Stimulated activated CD4-positive, alpha-beta T cell treated with anti-CD3 and anti-CD28 coated beads, Interleukin-4, amount 100 ng/mL, for 24 hours (primary cell): ENCODE measurements around the gene TCF7L2.
A peak's percentile ranks its signal among the peaks of the same experiment; 100 is the strongest.

Experiments used
- DNase-seq: peaks from one replicate; pipeline ENCODE4 v3.0.0-alpha.2; 2020

Gene TCF7L2

GRCh38 chr10:112949875-112950507, at the start of gene TCF7L2:
TSS of gene TCF7L2 (plus strand) at chr10:112950247. CDS start at chr10:112950757, 510 bp downstream.
- DNase-seq, result peak; percentile 41

GRCh38 chr10:112902730-112903129, 47.3 kb upstream of the TCF7L2 start:
- DNase-seq, result no peak

- DNase-seq, result no peak
Measured at GRCh38 chr10:112904000-112904399, 46.0 kb upstream of the TCF7L2 start.

- DNase-seq, result no peak
Measured at GRCh38 chr10:112906945-112907344, 43.1 kb upstream of the TCF7L2 start.

- no peak for DNase-seq
Measured at GRCh38 chr10:112907893-112908292, 42.2 kb upstream of the TCF7L2 start.

- no peak for DNase-seq
Measured at GRCh38 chr10:112911206-112911605, 38.8 kb upstream of the TCF7L2 start.

- DNase-seq, result no peak
Measured at GRCh38 chr10:112912410-112912928, 37.6 kb upstream of the TCF7L2 start.

GRCh38 chr10:112913255-112913654, 36.8 kb upstream of the TCF7L2 start:
- no peak for DNase-seq

GRCh38 chr10:112913661-112914287, 36.3 kb upstream of the TCF7L2 start:
- no peak for DNase-seq

- DNase-seq, result no peak
Measured at GRCh38 chr10:112914288-112914952, 35.6 kb upstream of the TCF7L2 start.

GRCh38 chr10:112915590-112916572, 34.2 kb upstream of the TCF7L2 start:
- DNase-seq, result no peak

- DNase-seq, result no peak
Measured at GRCh38 chr10:112917681-112918080, 32.4 kb upstream of the TCF7L2 start.

- DNase-seq, result no peak
Measured at GRCh38 chr10:112918771-112919170, 31.3 kb upstream of the TCF7L2 start.

GRCh38 chr10:112919721-112920120, 30.3 kb upstream of the TCF7L2 start:
- DNase-seq, result no peak

GRCh38 chr10:112926906-112927688, 22.9 kb upstream of the TCF7L2 start:
- no peak for DNase-seq

- no peak for DNase-seq
Measured at GRCh38 chr10:112927980-112928379, 22.1 kb upstream of the TCF7L2 start.

- no peak for DNase-seq
Measured at GRCh38 chr10:112932658-112933057, 17.4 kb upstream of the TCF7L2 start.

GRCh38 chr10:112934193-112934592, 15.9 kb upstream of the TCF7L2 start:
- no peak for DNase-seq

- no peak for DNase-seq
Measured at GRCh38 chr10:112938808-112939482, 11.1 kb upstream of the TCF7L2 start.

- DNase-seq, result no peak
Measured at GRCh38 chr10:112945811-112946210, 4.2 kb upstream of the TCF7L2 start.

- no peak for DNase-seq
Measured at GRCh38 chr10:112946649-112947048, 3.4 kb upstream of the TCF7L2 start.
